MM.1S (cell line): ENCODE results near the gene SFI1.

ENCODE experiments used
- DNase-seq: peaks from one replicate; pipeline ENCODE4 v3.0.0-alpha.2; 2015
- H2AFZ ChIP-seq: fragments of 300-600 bp; sonication (generic); 2 replicates; pipeline ENCODE4 v1.6.0; 2016; ENCODE audit warnings: antibody characterized with exemption, low read length
- H3F3A ChIP-seq: fragments of 300-600 bp; sonication (generic); 2 replicates; pipeline ENCODE4 v1.6.1; 2016; ENCODE audit warnings: mild to moderate bottlenecking, antibody characterized with exemption, low read length, moderate library complexity, mixed read lengths; ENCODE audit not compliant: insufficient read depth
- H3K27ac ChIP-seq: fragments of 300-600 bp; sonication (generic); 2 replicates; pipeline ENCODE4 v1.5.1; 2016; ENCODE audit warnings: mild to moderate bottlenecking, low read length
- H3K27me3 ChIP-seq: fragments of 300-600 bp; sonication (generic); replicated peaks from 2 replicates; pipeline ENCODE4 v1.6.0; 2016; ENCODE audit warnings: low read length; ENCODE audit not compliant: insufficient read depth
- H3K36me3 ChIP-seq: fragments of 300-600 bp; sonication (generic); replicated peaks from 2 replicates; pipeline ENCODE4 v1.6.1; 2016; ENCODE audit warnings: mild to moderate bottlenecking, low read length, mixed read lengths; ENCODE audit not compliant: insufficient read depth
- H3K4me1 ChIP-seq: fragments of 300-600 bp; sonication (generic); 2 replicates; pipeline ENCODE4 v1.6.1; 2016; ENCODE audit warnings: low read length, mixed read lengths
- H3K4me2 ChIP-seq: fragments of 300-600 bp; sonication (generic); 2 replicates; pipeline ENCODE4 v1.6.0; 2016; ENCODE audit warnings: low read depth, low read length
- H3K4me3 ChIP-seq: fragments of 300-600 bp; sonication (generic); 2 replicates; pipeline ENCODE4 v1.5.1; 2016; ENCODE audit warnings: low read length, mixed read lengths
- H3K79me2 ChIP-seq: fragments of 300-600 bp; sonication (generic); 2 replicates; pipeline ENCODE4 v1.6.1; 2016; ENCODE audit warnings: mixed run types, low read length, mixed read lengths
- H3K9ac ChIP-seq: fragments of 300-600 bp; sonication (generic); 2 replicates; pipeline ENCODE4 v1.6.1; 2016; ENCODE audit warnings: low read length, mixed read lengths
- H3K9me2 ChIP-seq: fragments of 300-600 bp; sonication (generic); replicated peaks from 2 replicates; pipeline ENCODE4 v1.6.1; 2016; ENCODE audit warnings: mild to moderate bottlenecking, low read length, mixed read lengths; ENCODE audit not compliant: insufficient read depth
- H3K9me3 ChIP-seq: fragments of 300-600 bp; sonication (generic); replicated peaks from 2 replicates; pipeline ENCODE4 v1.6.1; 2016; ENCODE audit warnings: mild to moderate bottlenecking, low read length, mixed read lengths; ENCODE audit not compliant: insufficient read depth
- H4K20me1 ChIP-seq: fragments of 300-600 bp; sonication (generic); 2 replicates; pipeline ENCODE4 v1.6.1; 2016; ENCODE audit warnings: mild to moderate bottlenecking, low read length, moderate library complexity, mixed read lengths; ENCODE audit not compliant: insufficient read depth
- CTCF ChIP-seq: fragments of 300-600 bp; sonication (generic); IDR thresholded peaks from 2 replicates; pipeline ENCODE4 v1.5.1; 2016; ENCODE audit warnings: antibody characterized with exemption, low read length, mixed read lengths
- EZH2 ChIP-seq: fragments of 300-600 bp; sonication (generic); optimal IDR thresholded peaks from 2 replicates; pipeline ENCODE3; 2017; ENCODE audit warnings: low read depth, mild to moderate bottlenecking, antibody characterized with exemption, low read length, mixed read lengths
- EZH2phosphoT487 ChIP-seq: fragments of 300-600 bp; sonication (generic); IDR thresholded peaks from 2 replicates; pipeline ENCODE4 v1.6.1; 2018; ENCODE audit warnings: antibody characterized with exemption, low read length

The SFI1 gene

GRCh38 chr22:31486951-31487350, 9.4 kb upstream of the SFI1 start:
- Histone ChIP-seq H3K27me3 (no peaks in the 10 kb centered on the region), H3K4me3 (no peak overlapping the region)

GRCh38 chr22:31488346-31488883, 7.9 kb upstream of the SFI1 start:
- Histone ChIP-seq H3K9me2 (no peaks in the 10 kb centered on the region), H3K27me3 (no peaks in the 10 kb centered on the region), H3K9me3 (no peaks in the 10 kb centered on the region), H3K4me1 (peaks cover 15% of the 10 kb centered on the region), H3K4me2 (peak overlapping the region; percentile 69), H3F3A (peaks cover 30% of the 10 kb centered on the region), H4K20me1 (no peaks in the 10 kb centered on the region), H3K4me3 (peak overlapping the region; percentile 74), H3K36me3 (peaks cover 4% of the 10 kb centered on the region; the same call in 1 of the 2 replicates), H2AFZ (peak overlapping the region; percentile 11; the same call in 1 of the 2 replicates), H3K9ac (peak overlapping the region; percentile 67; the same call in 1 of the 2 replicates), H3K79me2 (peaks cover 60% of the 10 kb centered on the region), H3K27ac (peak overlapping the region; percentile 34; the same call in 1 of the 2 replicates)
- peak; percentile 26 for DNase-seq
- TF ChIP-seq CTCF (no peak), EZH2phosphoT487 (no peak), EZH2 (no peak)

More at GRCh38 chr22:31486951-31487350, 9.4 kb upstream of the SFI1 start:
- TF ChIP-seq EZH2phosphoT487 (no peak), CTCF (no peak), EZH2 (no peak)
- Histone ChIP-seq H3K9ac (no peak overlapping the region), H2AFZ (no peak overlapping the region), H3F3A (peaks cover 27% of the 10 kb centered on the region), H3K36me3 (peaks cover 4% of the 10 kb centered on the region; the same call in 1 of the 2 replicates), H3K4me2 (no peak overlapping the region), H4K20me1 (no peaks in the 10 kb centered on the region), H3K9me2 (no peaks in the 10 kb centered on the region), H3K79me2 (peaks cover 75% of the 10 kb centered on the region), H3K9me3 (no peaks in the 10 kb centered on the region), H3K4me1 (peaks cover 15% of the 10 kb centered on the region), H3K27ac (no peak overlapping the region)
- DNase-seq = no peak

- no peaks in the 10 kb centered on the region for H4K20me1 ChIP-seq
- peaks cover 53% of the 10 kb centered on the region for H3K79me2 ChIP-seq
- peak overlapping the region; percentile 34; the same call in 1 of the 2 replicates for H3K27ac ChIP-seq
- H3F3A ChIP-seq = peaks cover 34% of the 10 kb centered on the region
- H3K4me2 ChIP-seq = peak overlapping the region; percentile 69
- TF ChIP-seq EZH2 (no peak), EZH2phosphoT487 (no peak), CTCF (no peak)
- H3K4me3 ChIP-seq = peak overlapping the region; percentile 79
- H3K27me3 ChIP-seq = no peaks in the 10 kb centered on the region
- H3K9me2 ChIP-seq = no peaks in the 10 kb centered on the region
- peaks cover 4% of the 10 kb centered on the region; the same call in 1 of the 2 replicates for H3K36me3 ChIP-seq
- H2AFZ ChIP-seq = peak overlapping the region; percentile 11; the same call in 1 of the 2 replicates
- H3K9ac ChIP-seq = peak overlapping the region; percentile 67
- H3K4me1 ChIP-seq = peaks cover 15% of the 10 kb centered on the region
- peak; percentile 23 for DNase-seq
- H3K9me3 ChIP-seq = no peaks in the 10 kb centered on the region
Measured at GRCh38 chr22:31488988-31489617, 7.2 kb upstream of the SFI1 start.
